Lung (tissue), 12 donors: ENCODE data around the gene ZSWIM5. TPM values are rescaled to one million over a fixed set of nuclear protein-coding genes. Genes with fewer than 3 reads are reported as not detected.

ENCODE experiments used
- ATAC-seq: fragments of 200-7000 bp; cut with Tn5 transposase; one replicate; pipeline ENCODE4 v1.9.1; 2020; ENCODE audit warnings: moderate number of reproducible peaks; ENCODE audit not compliant: insufficient read depth, low FRiP score
- DNase-seq, 3 donors: peaks; one replicate each; pipeline ENCODE4 v3.0.0-alpha.2; 2013 to 2017
- H3K27ac ChIP-seq, 2 donors: one replicate each; pipeline ENCODE4 v1.5.1; 2013; ENCODE audit warnings: mild to moderate bottlenecking in 2 of 2, moderate library complexity in 2 of 2, control low read depth in 1 of 2, inconsistent platforms in 1 of 2, low read depth in 1 of 2, low read length in 1 of 2
- H3K27me3 ChIP-seq, 3 donors: one replicate each; pipeline ENCODE4 v1.5.1; 2013; ENCODE audit warnings: low read length in 2 of 3; ENCODE audit not compliant: control insufficient read depth in 3 of 3, insufficient read depth in 3 of 3
- H3K36me3 ChIP-seq, 4 donors: one replicate each; pipeline ENCODE4 v1.5.1; 2013; ENCODE audit warnings: low read length in 4 of 4, mild to moderate bottlenecking in 1 of 4, moderate library complexity in 1 of 4; ENCODE audit not compliant: control insufficient read depth in 4 of 4, insufficient read depth in 4 of 4
- H3K4me1 ChIP-seq, 5 donors: one replicate each; pipeline ENCODE4 v1.5.1; 2013; ENCODE audit warnings: low read length in 5 of 5, mild to moderate bottlenecking in 2 of 5, moderate library complexity in 1 of 5; ENCODE audit not compliant: control insufficient read depth in 5 of 5, insufficient read depth in 5 of 5
- H3K4me3 ChIP-seq: one replicate; pipeline ENCODE4 v1.5.1; 2013; ENCODE audit warnings: mild to moderate bottlenecking, control low read depth, moderate library complexity
- H3K9ac ChIP-seq, 2 donors: one replicate each; pipeline ENCODE4 v1.5.1; 2013; ENCODE audit warnings: low read length in 2 of 2, control low read depth in 1 of 2; ENCODE audit not compliant: insufficient read depth in 1 of 2
- H3K9me3 ChIP-seq, 4 donors: one replicate each; pipeline ENCODE4 v1.5.1; 2013; ENCODE audit warnings: low read length in 3 of 4, mild to moderate bottlenecking in 1 of 4, moderate library complexity in 1 of 4; ENCODE audit not compliant: control insufficient read depth in 4 of 4, insufficient read depth in 3 of 4
- CTCF ChIP-seq: IDR thresholded peaks from 2 replicates; pipeline ENCODE4 v1.5.1; 2012; ENCODE audit warnings: mild to moderate bottlenecking; ENCODE audit errors: control extremely low read depth, extremely low read depth
- WGBS, 2 donors: extraction: QIAGEN DNeasy Blood & Tissue Kit; methylation state at CpG; one replicate each; pipeline ENCODE4 v1.1.7; 2013; 5-methylcytosine and 5-hydroxymethylcytosine counted together
- polyA plus RNA-seq, 2 donors: library from polyadenylated mRNA; stranded (reverse); fragments of 200-250 nt; gene quantifications; one replicate each; pipeline ENCODE4 v1.2.1, GENCODE V29; 2013
- total RNA-seq, 2 donors: library from RNA; depleted of rRNA in 1 of 2; stranded (reverse); fragments of >200 nt in 1 of 2; gene quantifications; one replicate each; pipeline ENCODE4 v1.2.1, GENCODE V29; 2014 to 2021
- donor health status: control.
- donor health status: control.
- donor health status: Bipolar disorder and iron deficiency.
- donor health status: healthy.
- donor health status: DM: yes; HTN: yes; CAD: no.

The ZSWIM5 gene
- total and polyA plus RNA-seq, 4 donors: 0.96 to 3.8 (median 2.1) TPM

- no peaks in the 10 kb centered on the region for H3K4me1 ChIP-seq
- no peaks in the 10 kb centered on the region for H3K27me3 ChIP-seq
- H3K9ac ChIP-seq: no peak overlapping the region
- no peak overlapping the region for H3K27ac ChIP-seq
- WGBS, 2 donors: 93 to 95% methylated on average over 1 of the region's 1 CpG
- DNase-seq (no peak), ATAC-seq (no peak)
- H3K36me3 ChIP-seq: no peaks in the 10 kb centered on the region
- H3K9me3 ChIP-seq: no peaks in the 10 kb centered on the region
- TF ChIP-seq CTCF: no peak
- no peak overlapping the region for H3K4me3 ChIP-seq
Observed at GRCh38 chr1:45023663-45024062, 182.7 kb downstream of the ZSWIM5 start.

- TF ChIP-seq CTCF: peak; percentile 53
- Histone ChIP-seq H3K9ac (no peak overlapping the region), H3K36me3 (peaks cover 0 to 10% (median 7%) of the 10 kb centered on the region in 4 donors), H3K9me3 (no peaks in the 10 kb centered on the region), H3K4me3 (no peak overlapping the region), H3K27ac (no peak overlapping the region), H3K4me1 (peaks cover 0 to 4% (median 0%) of the 10 kb centered on the region in 5 donors), H3K27me3 (no peaks in the 10 kb centered on the region)
- 61 to 69% methylated on average over 16 of the region's 16 CpGs for WGBS, 2 donors
- peak; percentile 79 for ATAC-seq
- peak; percentile 49 to 55 (median 51) for DNase-seq
Observed at GRCh38 chr1:45018599-45019230, 187.7 kb downstream of the ZSWIM5 start.

GRCh38 chr1:45016767-45017166 is 189.6 kb downstream of the ZSWIM5 start:
- no peak overlapping the region for H3K27ac ChIP-seq
- H3K27me3 ChIP-seq: no peaks in the 10 kb centered on the region
- TF ChIP-seq CTCF: no peak
- peaks cover 0 to 15% (median 6%) of the 10 kb centered on the region in 5 donors for H3K4me1 ChIP-seq
- peaks cover 0 to 12% (median 7%) of the 10 kb centered on the region in 4 donors for H3K36me3 ChIP-seq
- no peak overlapping the region for H3K4me3 ChIP-seq
- ATAC-seq: no peak
- no peak overlapping the region for H3K9ac ChIP-seq
- WGBS, 2 donors: 39 to 63% methylated on average over 6 of the region's 6 CpGs
- no peak for DNase-seq
- H3K9me3 ChIP-seq: no peaks in the 10 kb centered on the region
